ENCODE data around the gene CSPG5.

CSPG5 gene

GRCh38 chr3:47604145-47604544 is 25.5 kb upstream of the CSPG5 start:
- no peaks in the 10 kb centered on the region for H3K27me3 Mint-ChIP-seq
- intact Hi-C loops (cut with micrococcal nuclease) = no loop called here
- no peak overlapping the region for H3K27ac Mint-ChIP-seq
- no peaks in the 10 kb centered on the region for H3K4me1 Mint-ChIP-seq (ENCODE audit: low read depth)
- peaks cover 85% of the 10 kb centered on the region for H3K36me3 Mint-ChIP-seq (ENCODE audit: low read depth)
- no peaks in the 10 kb centered on the region for H3K9me3 Mint-ChIP-seq
- H3K4me3 Mint-ChIP-seq = no peak overlapping the region

- intact Hi-C loops (cut with micrococcal nuclease) = no loop called here
- H3K4me1 Mint-ChIP-seq (ENCODE audit: low read depth) = no peaks in the 10 kb centered on the region
- H3K4me3 Mint-ChIP-seq = no peak overlapping the region
- H3K36me3 Mint-ChIP-seq (ENCODE audit: low read depth) = peaks cover 84% of the 10 kb centered on the region
- H3K9me3 Mint-ChIP-seq = no peaks in the 10 kb centered on the region
- H3K27ac Mint-ChIP-seq = no peak overlapping the region
- no peaks in the 10 kb centered on the region for H3K27me3 Mint-ChIP-seq
Measured at GRCh38 chr3:47603332-47603731, 24.7 kb upstream of the CSPG5 start.

GRCh38 chr3:47601281-47601680 is 22.6 kb upstream of the CSPG5 start:
- intact Hi-C loops (cut with micrococcal nuclease) = no loop called here
- Mint-ChIP-seq H3K36me3 (ENCODE audit: low read depth) (peaks cover 83% of the 10 kb centered on the region), H3K27me3 (no peaks in the 10 kb centered on the region)

GRCh38 chr3:47594792-47595191 is 16.1 kb upstream of the CSPG5 start:
- no peak overlapping the region for H3K27ac Mint-ChIP-seq
- no peaks in the 10 kb centered on the region for H3K9me3 Mint-ChIP-seq
- no peaks in the 10 kb centered on the region for H3K4me1 Mint-ChIP-seq (ENCODE audit: low read depth)
- peaks cover 81% of the 10 kb centered on the region for H3K36me3 Mint-ChIP-seq (ENCODE audit: low read depth)
- H3K27me3 Mint-ChIP-seq = no peaks in the 10 kb centered on the region
- no peak overlapping the region for H3K4me3 Mint-ChIP-seq
- intact Hi-C loops (cut with micrococcal nuclease) = no loop called here

More at GRCh38 chr3:47601281-47601680, 22.6 kb upstream of the CSPG5 start:
- Mint-ChIP-seq H3K4me1 (ENCODE audit: low read depth) (no peaks in the 10 kb centered on the region), H3K27ac (no peak overlapping the region), H3K4me3 (no peak overlapping the region), H3K9me3 (no peaks in the 10 kb centered on the region)

- Mint-ChIP-seq H3K9me3 (no peaks in the 10 kb centered on the region), H3K27ac (no peak overlapping the region), H3K4me1 (ENCODE audit: low read depth) (no peaks in the 10 kb centered on the region), H3K27me3 (no peaks in the 10 kb centered on the region), H3K4me3 (no peak overlapping the region), H3K36me3 (ENCODE audit: low read depth) (peaks cover 89% of the 10 kb centered on the region)
- intact Hi-C loops (cut with micrococcal nuclease) = no loop called here
Measured at GRCh38 chr3:47592066-47592795, 13.6 kb upstream of the CSPG5 start.

- H3K27ac Mint-ChIP-seq = no peak overlapping the region
- H3K4me3 Mint-ChIP-seq = no peak overlapping the region
- H3K36me3 Mint-ChIP-seq (ENCODE audit: low read depth) = peaks cover 94% of the 10 kb centered on the region
- no peaks in the 10 kb centered on the region for H3K27me3 Mint-ChIP-seq
- no peaks in the 10 kb centered on the region for H3K4me1 Mint-ChIP-seq (ENCODE audit: low read depth)
- intact Hi-C loops (cut with micrococcal nuclease) = no loop called here
- H3K9me3 Mint-ChIP-seq = no peaks in the 10 kb centered on the region
Measured at GRCh38 chr3:47590216-47590615, 11.6 kb upstream of the CSPG5 start.

- peaks cover 81% of the 10 kb centered on the region for H3K36me3 Mint-ChIP-seq (ENCODE audit: low read depth)
- H3K27ac Mint-ChIP-seq = no peak overlapping the region
- peaks cover 3% of the 10 kb centered on the region for H3K27me3 Mint-ChIP-seq
- intact Hi-C loops (cut with micrococcal nuclease) = no loop called here
- H3K4me1 Mint-ChIP-seq (ENCODE audit: low read depth) = no peaks in the 10 kb centered on the region
- no peak overlapping the region for H3K4me3 Mint-ChIP-seq
- no peaks in the 10 kb centered on the region for H3K9me3 Mint-ChIP-seq
Measured at GRCh38 chr3:47588587-47588986, 9.9 kb upstream of the CSPG5 start.

GRCh38 chr3:47588053-47588452 is 9.4 kb upstream of the CSPG5 start:
- no peak overlapping the region for H3K27ac Mint-ChIP-seq
- peaks cover 4% of the 10 kb centered on the region for H3K27me3 Mint-ChIP-seq
- no peaks in the 10 kb centered on the region for H3K4me1 Mint-ChIP-seq (ENCODE audit: low read depth)
- H3K4me3 Mint-ChIP-seq = no peak overlapping the region
- H3K36me3 Mint-ChIP-seq (ENCODE audit: low read depth) = peaks cover 75% of the 10 kb centered on the region
- H3K9me3 Mint-ChIP-seq = no peaks in the 10 kb centered on the region
- intact Hi-C loops (cut with micrococcal nuclease) = no loop called here

GRCh38 chr3:47586746-47587145 is 8.1 kb upstream of the CSPG5 start:
- peaks cover 66% of the 10 kb centered on the region for H3K36me3 Mint-ChIP-seq (ENCODE audit: low read depth)
- H3K27me3 Mint-ChIP-seq = peaks cover 16% of the 10 kb centered on the region
- no peak overlapping the region for H3K4me3 Mint-ChIP-seq
- no peaks in the 10 kb centered on the region for H3K4me1 Mint-ChIP-seq (ENCODE audit: low read depth)
- no peak overlapping the region for H3K27ac Mint-ChIP-seq
- H3K9me3 Mint-ChIP-seq = no peaks in the 10 kb centered on the region
- intact Hi-C loops (cut with micrococcal nuclease) = no loop called here

GRCh38 chr3:47583320-47584075 is 4.8 kb upstream of the CSPG5 start:
- intact Hi-C loops (cut with micrococcal nuclease) = no loop called here
- no peaks in the 10 kb centered on the region for H3K9me3 Mint-ChIP-seq
- no peak overlapping the region for H3K4me3 Mint-ChIP-seq
- peaks cover 44% of the 10 kb centered on the region for H3K27me3 Mint-ChIP-seq
- no peak overlapping the region for H3K27ac Mint-ChIP-seq
- H3K36me3 Mint-ChIP-seq (ENCODE audit: low read depth) = peaks cover 34% of the 10 kb centered on the region
- H3K4me1 Mint-ChIP-seq (ENCODE audit: low read depth) = peaks cover 13% of the 10 kb centered on the region

GRCh38 chr3:47581835-47582234 is 3.2 kb upstream of the CSPG5 start:
- no peaks in the 10 kb centered on the region for H3K9me3 Mint-ChIP-seq
- H3K4me1 Mint-ChIP-seq (ENCODE audit: low read depth) = peaks cover 22% of the 10 kb centered on the region
- H3K4me3 Mint-ChIP-seq = no peak overlapping the region
- intact Hi-C loops (cut with micrococcal nuclease) = no loop called here
- peaks cover 18% of the 10 kb centered on the region for H3K36me3 Mint-ChIP-seq (ENCODE audit: low read depth)
- no peak overlapping the region for H3K27ac Mint-ChIP-seq
- H3K27me3 Mint-ChIP-seq = peaks cover 56% of the 10 kb centered on the region

GRCh38 chr3:47581422-47581821 is 2.8 kb upstream of the CSPG5 start:
- peaks cover 22% of the 10 kb centered on the region for H3K4me1 Mint-ChIP-seq (ENCODE audit: low read depth)
- no peak overlapping the region for H3K4me3 Mint-ChIP-seq
- H3K36me3 Mint-ChIP-seq (ENCODE audit: low read depth) = peaks cover 14% of the 10 kb centered on the region
- H3K27ac Mint-ChIP-seq = no peak overlapping the region
- H3K27me3 Mint-ChIP-seq = peaks cover 61% of the 10 kb centered on the region
- H3K9me3 Mint-ChIP-seq = no peaks in the 10 kb centered on the region
- intact Hi-C loops (cut with micrococcal nuclease) = no loop called here

GRCh38 chr3:47580481-47580880 is 1.8 kb upstream of the CSPG5 start:
- intact Hi-C loops (cut with micrococcal nuclease) = no loop called here
- peaks cover 4% of the 10 kb centered on the region for H3K36me3 Mint-ChIP-seq (ENCODE audit: low read depth)
- no peak overlapping the region for H3K27ac Mint-ChIP-seq
- H3K9me3 Mint-ChIP-seq = no peaks in the 10 kb centered on the region
- H3K27me3 Mint-ChIP-seq = peaks cover 70% of the 10 kb centered on the region
- peaks cover 22% of the 10 kb centered on the region for H3K4me1 Mint-ChIP-seq (ENCODE audit: low read depth)
- no peak overlapping the region for H3K4me3 Mint-ChIP-seq

GRCh38 chr3:47579875-47580274 is 1.2 kb upstream of the CSPG5 start:
- Mint-ChIP-seq H3K27me3 (peaks cover 76% of the 10 kb centered on the region), H3K4me3 (no peak overlapping the region), H3K9me3 (no peaks in the 10 kb centered on the region), H3K27ac (no peak overlapping the region), H3K4me1 (ENCODE audit: low read depth) (peaks cover 22% of the 10 kb centered on the region), H3K36me3 (ENCODE audit: low read depth) (no peaks in the 10 kb centered on the region)
- intact Hi-C loops (cut with micrococcal nuclease) = no loop called here

Data from dendritic cell treated with granulocyte-macrophage colony-stimulating factor and Interleukin-4, amounts not matched to agents 40 ng/mL and 50 ng/mL, for 4 days (primary cell).